Spleen (tissue), 11 donors: Measurements from ENCODE around the gene RHCE. TPM values are rescaled to one million over a fixed set of nuclear protein-coding genes. Genes with fewer than 3 reads are reported as not detected.
"Not testable (repeated sequence)": the region's sequence is repeated elsewhere in the genome, so short reads cannot be mapped to it uniquely, and the experiment has no call there.

Experiments used
- DNase-seq: peaks from one replicate; pipeline ENCODE4 v3.0.0-alpha.2; 2020
- H3K27ac ChIP-seq, 8 donors: fragments of 200-600 bp; sonication (generic) in 7 of 8; 1 replicate in 4 of 8; 2 replicates in 4 of 8; pipeline versions ENCODE4 v1.5.0 to v1.8.0; 2016 to 2021; ENCODE audit warnings: inconsistent platforms in 4 of 8, mild to moderate bottlenecking in 4 of 8, moderate library complexity in 1 of 8
- H3K27me3 ChIP-seq, 7 donors: fragments of 200-600 bp; sonication (generic) in 6 of 7; replicated peaks in 1 of 7; 1 replicate in 4 of 7; 2 replicates in 3 of 7; pipeline versions ENCODE4 v1.5.0 to v1.8.0; 2016 to 2021; ENCODE audit warnings: inconsistent platforms in 3 of 7, mild to moderate bottlenecking in 1 of 7
- H3K36me3 ChIP-seq, 6 donors: fragments of 200-600 bp; sonication (generic) in 5 of 6; 1 replicate in 4 of 6; 2 replicates in 2 of 6; pipeline versions ENCODE4 v1.5.0 to v1.8.0; 2016 to 2021; ENCODE audit warnings: inconsistent platforms in 2 of 6
- H3K4me1 ChIP-seq, 6 donors: fragments of 200-600 bp; sonication (generic) in 5 of 6; 1 replicate in 3 of 6; 2 replicates in 3 of 6; pipeline versions ENCODE4 v1.5.0 to v1.8.0; 2016 to 2021; ENCODE audit warnings: inconsistent platforms in 3 of 6
- H3K4me3 ChIP-seq, 8 donors: fragments of 200-600 bp; sonication (generic) in 7 of 8; 1 replicate in 4 of 8; 2 replicates in 4 of 8; pipeline versions ENCODE4 v1.5.0 to v1.8.0; 2016 to 2021; ENCODE audit warnings: inconsistent platforms in 4 of 8, mild to moderate bottlenecking in 4 of 8, moderate library complexity in 2 of 8
- H3K9me3 ChIP-seq, 8 donors: fragments of 200-600 bp; sonication (generic) in 7 of 8; 1 replicate in 4 of 8; 2 replicates in 4 of 8; pipeline versions ENCODE4 v1.5.0 to v1.8.0; 2016 to 2021; ENCODE audit warnings: inconsistent platforms in 4 of 8
- POLR2A ChIP-seq, 3 donors: fragments of 450-650 bp; IDR thresholded peaks; one replicate each; pipeline ENCODE4 v1.5.1; 2017; ENCODE audit warnings: antibody characterized with exemption in 3 of 3, mild to moderate bottlenecking in 1 of 3
- POLR2AphosphoS5 ChIP-seq, 3 donors: sonication (generic); formaldehyde crosslinking; IDR thresholded peaks; one replicate each; pipeline ENCODE4 v1.5.1; 2017; ENCODE audit warnings: antibody characterized with exemption in 3 of 3
- WGBS, 5 donors: extraction: QIAGEN DNeasy Blood & Tissue Kit in 3 of 5; methylation state at CpG; one replicate each; pipeline versions ENCODE4 v1.1.5 to v1.1.7; 2013 to 2018; 5-methylcytosine and 5-hydroxymethylcytosine counted together
- intact Hi-C: fragments of 100-400 bp; cut with DNase I; formaldehyde crosslinking; loops from one replicate; pipeline ENCODE4 v1.15.0; 2023; ENCODE audit warnings: low total_unique reads
- polyA plus RNA-seq, 3 donors: library from polyadenylated mRNA; stranded (reverse); fragments of 200-250 nt; gene quantifications; one replicate each; pipeline ENCODE4 v1.2.1, GENCODE V29; 2013
- total RNA-seq, 7 donors: library from RNA; depleted of rRNA in 3 of 7; stranded (reverse); fragments of >200 nt in 3 of 7; fragmentation: NEBNext Ultra II Directional in 4 of 7; extraction: Animal tissue kit (Norgen Biotek cat#: 25700) in 4 of 7; gene quantifications; one replicate each; pipeline versions ENCODE4 v1.1.0 to v1.2.1, GENCODE V29; 2016 to 2021
- TF ChIP-seq, protein P1 (sequence below), 11 experiments: fragments of 200-600 bp in 7 of 11; fragments of 450-650 bp in 4 of 11; sonication (generic) in 4 of 11; IDR thresholded peaks in 8 of 11; conservative IDR thresholded peaks in 3 of 11; 1 replicate in 7 of 11; 2 replicates in 4 of 11; pipeline versions ENCODE4 v1.4.0 to v1.8.0; 2016 to 2021; ENCODE audit warnings: antibody characterized with exemption in 11 of 11, inconsistent platforms in 4 of 11, mild to moderate bottlenecking in 1 of 11
- donor health status: healthy with polysubstance abuse.
- donor health status: DM: no; HTN: no; CAD: no; lungs with moderate emphysema.
- donor health status: DM: no; HTN: no; CAD: no.
- donor health status: Bipolar disorder and iron deficiency.
- donor health status: healthy.
- donor health status: DM: no; HTN: no; CAD: no.
- donor health status: DM: yes; HTN: yes; CAD: no.

Gene RHCE
- total and polyA plus RNA-seq, 10 donors = 0.13 to 7.1 (median 0.44) TPM; not detected in 2

DNA sequence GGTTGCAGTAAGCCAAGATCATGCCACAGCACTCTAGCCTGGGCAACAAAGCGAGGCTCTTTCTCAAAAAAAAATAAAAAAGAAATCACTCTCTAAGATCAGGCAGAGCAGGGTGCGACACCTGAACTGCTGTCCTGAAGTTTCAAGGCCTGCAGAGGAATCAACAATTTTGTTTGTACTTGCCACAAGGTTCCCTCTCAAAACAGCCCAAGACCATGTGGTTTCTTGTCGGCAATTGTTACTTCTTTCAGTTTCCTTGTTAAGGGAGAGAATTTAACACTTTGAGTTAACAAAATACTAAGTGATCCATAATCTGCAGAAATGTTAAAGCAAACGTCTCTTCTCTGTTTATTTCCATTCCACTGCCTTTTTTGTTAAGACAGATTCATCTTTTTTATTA is 46.6 kb upstream of the RHCE start:
- TF ChIP-seq POLR2AphosphoS5 (IDR thresholded peaks at IDR 0.05) (no peak), POLR2A (IDR thresholded peaks at IDR 0.05) (no peak)
- TF ChIP-seq, protein P1, sequence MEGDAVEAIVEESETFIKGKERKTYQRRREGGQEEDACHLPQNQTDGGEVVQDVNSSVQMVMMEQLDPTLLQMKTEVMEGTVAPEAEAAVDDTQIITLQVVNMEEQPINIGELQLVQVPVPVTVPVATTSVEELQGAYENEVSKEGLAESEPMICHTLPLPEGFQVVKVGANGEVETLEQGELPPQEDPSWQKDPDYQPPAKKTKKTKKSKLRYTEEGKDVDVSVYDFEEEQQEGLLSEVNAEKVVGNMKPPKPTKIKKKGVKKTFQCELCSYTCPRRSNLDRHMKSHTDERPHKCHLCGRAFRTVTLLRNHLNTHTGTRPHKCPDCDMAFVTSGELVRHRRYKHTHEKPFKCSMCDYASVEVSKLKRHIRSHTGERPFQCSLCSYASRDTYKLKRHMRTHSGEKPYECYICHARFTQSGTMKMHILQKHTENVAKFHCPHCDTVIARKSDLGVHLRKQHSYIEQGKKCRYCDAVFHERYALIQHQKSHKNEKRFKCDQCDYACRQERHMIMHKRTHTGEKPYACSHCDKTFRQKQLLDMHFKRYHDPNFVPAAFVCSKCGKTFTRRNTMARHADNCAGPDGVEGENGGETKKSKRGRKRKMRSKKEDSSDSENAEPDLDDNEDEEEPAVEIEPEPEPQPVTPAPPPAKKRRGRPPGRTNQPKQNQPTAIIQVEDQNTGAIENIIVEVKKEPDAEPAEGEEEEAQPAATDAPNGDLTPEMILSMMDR (IDR thresholded peaks at IDR 0.05 in 8 of 11, conservative IDR thresholded peaks at IDR 0.05 in 3 of 11) = no peak
- H3K4me3 ChIP-seq = no peak overlapping the region
- DNase-seq = no peak
- peaks cover 0 to 42% (median 0%) of the 10 kb centered on the region in 6 donors for H3K36me3 ChIP-seq
- H3K27ac ChIP-seq = no peak overlapping the region
- peaks cover 0 to 29% (median 16%) of the 10 kb centered on the region in 6 donors for H3K4me1 ChIP-seq
- intact Hi-C loops = no loop called here
- 52 to 60% (median 58%) methylated on average over 4 of the region's 4 CpGs for WGBS, 5 donors
- no peaks in the 10 kb centered on the region for H3K27me3 ChIP-seq
- no peaks in the 10 kb centered on the region for H3K9me3 ChIP-seq

DNA sequence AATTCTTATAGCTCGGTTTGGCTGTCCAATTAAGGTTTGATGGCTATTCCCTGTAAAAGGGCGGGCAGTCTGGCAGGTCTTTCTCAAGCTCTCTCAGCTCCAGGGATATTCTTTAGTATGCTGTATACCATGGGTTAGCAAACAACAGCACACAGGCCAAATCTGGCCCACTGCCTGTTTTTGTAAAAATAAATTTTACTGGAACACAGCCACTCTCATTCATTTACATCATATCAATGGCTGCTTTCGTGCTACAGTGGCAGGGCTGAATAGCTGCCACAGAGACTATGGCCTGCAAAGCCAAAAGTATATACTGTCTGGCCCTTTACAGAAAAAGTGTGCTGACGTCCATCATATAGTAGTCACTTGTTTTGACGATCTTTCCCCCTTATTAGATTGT is 42.1 kb upstream of the RHCE start:
- Histone ChIP-seq H3K27me3 (no peaks in the 10 kb centered on the region), H3K4me1 (peaks cover 0 to 34% (median 14%) of the 10 kb centered on the region in 6 donors), H3K4me3 (no peak overlapping the region), H3K27ac (no peak overlapping the region), H3K9me3 (no peaks in the 10 kb centered on the region), H3K36me3 (peaks cover 0 to 57% (median 22%) of the 10 kb centered on the region in 6 donors)
- DNase-seq = no peak
- WGBS, 5 donors = 81 to 85% (median 82%) methylated on average over 5 of the region's 5 CpGs
- TF ChIP-seq POLR2A (IDR thresholded peaks at IDR 0.05) (no peak), POLR2AphosphoS5 (IDR thresholded peaks at IDR 0.05) (no peak)
- TF ChIP-seq, protein P1 (IDR thresholded peaks at IDR 0.05 in 8 of 11, conservative IDR thresholded peaks at IDR 0.05 in 3 of 11) = no peak
- intact Hi-C loops = no loop called here

DNA sequence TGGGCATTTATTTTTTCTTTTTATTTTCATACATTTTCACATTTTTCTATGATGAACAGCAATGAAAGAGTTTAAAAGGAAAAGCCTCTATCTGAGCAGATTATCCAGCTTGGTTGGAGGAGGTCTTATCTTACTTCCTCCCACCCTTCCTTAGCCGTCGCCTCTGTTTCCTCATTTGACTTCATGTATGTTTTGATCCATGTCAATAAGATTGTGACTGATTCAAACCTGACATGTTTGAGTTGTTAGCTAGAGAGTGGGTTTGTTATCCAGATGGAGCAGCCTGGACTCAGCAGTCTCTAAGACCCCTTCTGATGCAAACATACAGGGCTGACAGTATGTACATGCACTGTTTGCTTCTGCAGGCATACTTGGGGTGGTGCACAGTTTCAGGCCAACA is 41.2 kb upstream of the RHCE start:
- H3K36me3 ChIP-seq = peaks cover 0 to 66% (median 23%) of the 10 kb centered on the region in 6 donors
- H3K27ac ChIP-seq = no peak overlapping the region
- H3K9me3 ChIP-seq = no peaks in the 10 kb centered on the region
- H3K4me1 ChIP-seq = peaks cover 0 to 33% (median 10%) of the 10 kb centered on the region in 6 donors
- H3K27me3 ChIP-seq = no peaks in the 10 kb centered on the region
- WGBS, 5 donors = 29 to 48% (median 39%) methylated on average over 2 of the region's 2 CpGs
- no peak overlapping the region for H3K4me3 ChIP-seq
- TF ChIP-seq POLR2AphosphoS5 (IDR thresholded peaks at IDR 0.05) (no peak), POLR2A (IDR thresholded peaks at IDR 0.05) (no peak)
- TF ChIP-seq, protein P1 (IDR thresholded peaks at IDR 0.05 in 8 of 11, conservative IDR thresholded peaks at IDR 0.05 in 3 of 11) = no peak
- DNase-seq = no peak
- intact Hi-C loops = no loop called here

DNA sequence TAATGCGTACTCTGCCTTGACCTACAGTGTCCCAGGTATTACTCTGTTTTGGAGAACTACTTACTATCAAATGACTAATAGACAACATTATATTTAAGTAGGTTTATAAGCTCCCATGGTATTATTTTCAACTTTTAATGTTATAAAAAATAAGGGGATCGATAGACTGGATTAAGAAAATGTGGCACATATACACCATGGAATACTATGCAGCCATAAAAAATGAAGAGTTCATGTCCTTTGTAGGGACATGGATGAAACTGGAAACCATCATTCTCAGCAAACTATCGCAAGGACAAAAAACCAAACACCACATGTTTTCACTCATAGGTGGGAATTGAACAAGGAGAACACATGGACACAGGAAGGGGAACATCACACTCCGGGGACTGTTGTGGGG is 40.2 kb upstream of the RHCE start:
- H3K27me3 ChIP-seq, H3K9me3 ChIP-seq, intact Hi-C loops, H3K27ac ChIP-seq, DNase-seq, H3K4me3 ChIP-seq: not testable (repeated sequence)
- Histone ChIP-seq H3K36me3 (peaks cover 0 to 76% (median 31%) of the 10 kb centered on the region in 6 donors), H3K4me1 (peaks cover 0 to 40% (median 13%) of the 10 kb centered on the region in 6 donors)
- WGBS, 5 donors = 68 to 82% (median 80%) methylated on average over 4 of the region's 4 CpGs

DNA sequence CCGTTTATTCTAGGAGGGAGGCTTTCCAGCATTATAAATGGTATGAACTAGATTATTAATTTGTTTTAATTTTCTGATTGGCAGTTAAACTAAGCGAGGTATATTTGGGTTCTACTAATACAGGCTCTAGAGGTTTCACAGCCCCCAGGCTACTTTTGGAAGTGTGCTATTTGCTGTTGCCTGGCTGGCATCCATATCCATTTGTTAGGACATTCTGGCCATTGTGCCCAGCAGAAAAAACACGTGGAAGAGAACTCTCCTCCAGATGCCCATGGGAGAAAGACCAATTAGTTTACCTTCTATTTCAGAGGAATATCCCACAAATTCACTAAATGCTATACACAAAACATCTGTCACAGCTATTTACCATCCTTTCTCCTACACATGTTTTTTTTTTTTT is 39.4 kb upstream of the RHCE start:
- Histone ChIP-seq H3K27ac (no peak overlapping the region), H3K4me3 (no peak overlapping the region), H3K4me1 (peaks cover 0 to 40% (median 13%) of the 10 kb centered on the region in 6 donors), H3K36me3 (peaks cover 0 to 76% (median 36%) of the 10 kb centered on the region in 6 donors), H3K27me3 (no peaks in the 10 kb centered on the region), H3K9me3 (no peaks in the 10 kb centered on the region)
- no peak for DNase-seq
- WGBS, 5 donors = 88 to 96% (median 96%) methylated on average over 3 of the region's 3 CpGs
- no peak for TF ChIP-seq POLR2AphosphoS5 (IDR thresholded peaks at IDR 0.05)
- TF ChIP-seq, protein P1 (IDR thresholded peaks at IDR 0.05 in 8 of 11, conservative IDR thresholded peaks at IDR 0.05 in 3 of 11) = no peak
- no peak for TF ChIP-seq POLR2A (IDR thresholded peaks at IDR 0.05)
- intact Hi-C loops = no loop called here
